ENCODE measurements around the gene TMEM129.
"Not testable (repeated sequence)": the region's sequence is repeated elsewhere in the genome, so short reads cannot be mapped to it uniquely, and the experiment has no call there.

TMEM129 gene

GRCh38 chr4:1690698-1691097 is 30.4 kb downstream of the TMEM129 start:
- DNase-seq (ENCODE audit: low spot score), result no peak

GRCh38 chr4:1686440-1687036 is 34.6 kb downstream of the TMEM129 start:
- DNase-seq (ENCODE audit: low spot score), result no peak

DNA sequence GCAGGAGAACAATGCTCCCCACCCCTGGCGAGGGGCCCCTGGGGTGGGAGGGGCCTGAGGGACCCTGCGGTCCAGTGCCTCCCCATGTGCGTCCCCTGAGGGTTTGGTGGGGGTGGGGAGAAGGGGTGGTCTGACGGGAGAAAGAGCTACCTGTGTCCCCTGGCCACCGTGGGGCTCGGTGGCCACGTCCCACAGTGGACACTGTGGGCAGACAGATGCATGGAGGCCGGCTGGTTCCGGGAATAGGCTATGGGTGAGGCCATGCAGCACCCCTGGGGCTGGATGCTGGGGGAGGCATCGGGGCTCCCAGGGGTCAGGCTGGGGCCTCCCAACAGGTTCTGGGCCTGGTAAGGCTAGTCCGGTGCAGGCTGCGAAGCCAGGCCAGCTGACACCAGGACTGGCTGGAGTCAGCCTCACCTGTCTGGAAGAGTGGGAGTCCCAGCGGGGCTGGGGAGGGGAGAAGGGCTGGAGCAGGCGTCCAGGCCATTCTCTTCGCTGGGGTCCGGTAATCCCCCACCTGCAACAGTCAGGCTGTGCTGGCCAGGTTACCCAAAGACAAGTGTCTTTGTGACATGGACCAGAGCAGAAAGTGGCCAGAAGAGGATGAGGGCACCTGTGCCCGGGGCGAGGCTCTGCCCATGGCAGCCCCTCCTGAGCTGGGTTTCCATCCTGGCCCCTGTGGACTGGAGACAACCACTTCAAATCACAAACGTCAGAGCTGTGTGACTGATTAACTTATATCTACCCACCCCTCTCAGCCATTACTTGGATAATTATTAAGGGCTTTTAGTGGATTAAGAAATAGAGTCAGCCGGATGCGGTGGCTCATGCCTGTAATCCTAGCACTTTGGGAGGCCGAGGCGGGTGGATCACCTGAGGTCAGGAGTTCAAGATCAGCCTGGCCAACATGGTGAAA is 35.6 kb downstream of the TMEM129 start:
- DNase-seq (ENCODE audit: low spot score), result no peak

- DNase-seq (ENCODE audit: low spot score), result no peak
These were observed 36.5 kb downstream of the TMEM129 start for GRCh38 chr4:1684506-1685234.

- DNase-seq (ENCODE audit: low spot score), result peak; percentile 94
These were observed 37.2 kb downstream of the TMEM129 start, which contains the start of gene FAM53A for GRCh38 chr4:1683736-1684505. FAM53A (minus strand) TSS chr4:1684313; CDS start chr4:1668741, 15,572 bp downstream.

DNA sequence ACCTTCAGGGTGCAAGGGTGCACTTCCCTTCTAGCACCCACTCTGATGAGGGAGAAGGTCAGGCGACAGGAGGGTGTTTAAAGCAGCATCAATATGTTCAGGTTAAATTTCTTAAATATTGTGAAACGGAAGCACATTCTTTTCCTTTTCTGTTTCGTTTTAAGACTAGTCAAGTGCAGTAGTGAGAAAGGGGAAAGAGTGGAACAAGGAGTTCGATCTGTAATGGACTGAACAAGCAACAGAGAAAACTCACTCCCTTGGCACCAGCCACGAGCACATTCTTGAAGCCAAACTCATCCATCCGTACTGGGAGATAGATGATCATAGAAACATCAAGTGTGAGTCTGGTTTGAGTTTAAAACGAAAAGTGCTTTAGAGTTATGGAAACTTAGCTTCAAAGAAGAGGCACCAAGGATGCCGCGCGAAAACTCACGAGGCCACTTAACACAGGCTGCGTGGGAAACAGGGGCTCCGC is 37.8 kb downstream of the TMEM129 start:
- no peak for DNase-seq (ENCODE audit: low spot score)

DNA sequence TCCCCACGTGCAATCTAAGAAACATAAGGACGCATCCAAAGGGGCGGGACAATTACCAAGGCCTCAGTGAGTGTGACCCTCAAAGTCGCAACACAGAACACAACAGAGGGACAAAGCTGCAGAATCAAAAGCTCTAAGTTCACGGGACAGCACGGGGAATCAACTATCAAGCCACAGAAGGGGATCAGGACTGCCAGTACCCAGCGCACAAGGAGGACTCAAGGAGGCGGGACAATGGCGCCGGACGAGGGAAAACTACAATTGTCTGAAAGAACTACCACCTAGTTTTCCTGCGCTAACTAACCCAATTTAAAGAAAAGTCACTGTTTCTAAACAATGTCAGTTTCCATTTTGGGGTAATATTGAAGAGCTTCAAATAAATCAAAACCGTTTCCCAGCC is 38.3 kb downstream of the TMEM129 start:
- DNase-seq (ENCODE audit: low spot score), result no peak

DNA sequence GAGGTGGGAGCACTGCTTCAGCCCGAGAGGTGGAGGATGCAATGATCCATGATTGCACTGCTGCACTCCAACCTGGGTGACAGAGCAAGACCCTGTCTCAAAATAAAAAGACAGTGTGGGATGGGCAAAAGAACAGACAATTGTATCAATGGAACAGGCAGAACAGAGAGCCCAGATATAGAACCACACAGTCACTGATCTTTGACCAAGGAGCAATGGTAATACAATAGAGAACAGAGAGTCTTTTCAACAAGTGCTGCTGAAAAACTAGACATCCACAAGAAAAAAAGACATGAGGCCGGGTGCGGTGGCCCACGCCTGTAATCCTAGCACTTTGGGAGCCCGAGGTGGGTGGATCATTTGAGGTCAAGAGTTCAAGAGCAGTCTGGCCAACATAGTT is 42.9 kb downstream of the TMEM129 start:
- no peak for DNase-seq (ENCODE audit: low spot score)

DNA sequence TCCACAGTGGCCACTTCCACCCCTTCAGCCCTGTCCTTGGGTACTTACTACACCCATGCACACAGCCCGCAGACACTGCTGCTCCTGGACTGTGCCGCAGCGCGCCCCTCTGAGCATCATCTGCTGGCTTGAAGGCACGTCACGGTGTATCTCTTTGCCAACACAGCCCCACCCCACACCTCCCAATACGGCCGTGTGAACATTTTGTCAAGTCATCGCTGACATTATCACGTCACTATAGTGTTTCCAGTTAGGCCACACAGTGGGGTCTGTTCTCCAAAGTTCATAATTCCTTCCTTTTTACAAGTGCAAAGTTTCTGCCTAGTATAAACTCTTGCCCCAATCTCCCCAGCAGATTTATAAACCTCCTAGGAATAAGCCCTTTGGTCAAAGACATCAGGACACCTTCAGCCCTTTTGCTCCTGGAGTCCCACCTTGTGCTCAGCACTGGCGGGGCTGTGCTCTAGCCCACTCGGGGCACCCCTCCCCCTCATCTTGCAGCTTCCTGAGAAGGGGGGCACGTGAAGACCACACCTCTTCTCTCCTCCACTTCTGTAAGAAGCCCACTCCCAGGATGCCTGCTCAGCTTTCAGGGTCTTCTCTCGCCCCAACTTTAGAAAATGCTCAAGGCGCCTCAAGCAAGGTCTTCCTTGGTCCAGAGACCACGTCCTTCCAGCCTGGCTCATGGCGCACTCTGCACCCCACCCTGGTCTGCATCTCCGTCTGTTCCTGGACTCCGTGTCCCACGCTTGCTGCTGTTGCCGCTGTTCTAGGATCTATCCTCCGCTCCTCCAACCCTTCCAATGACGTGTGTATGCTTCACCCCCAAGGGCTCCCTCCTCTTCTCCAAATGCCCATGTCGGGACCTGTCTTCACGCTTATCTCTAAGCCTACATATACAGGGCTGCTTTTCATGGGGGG is 44.3 kb downstream of the TMEM129 start:
- no peak for DNase-seq (ENCODE audit: low spot score)

- DNase-seq (ENCODE audit: low spot score), result no peak
These were observed 45.4 kb downstream of the TMEM129 start for GRCh38 chr4:1675802-1676137.

DNA sequence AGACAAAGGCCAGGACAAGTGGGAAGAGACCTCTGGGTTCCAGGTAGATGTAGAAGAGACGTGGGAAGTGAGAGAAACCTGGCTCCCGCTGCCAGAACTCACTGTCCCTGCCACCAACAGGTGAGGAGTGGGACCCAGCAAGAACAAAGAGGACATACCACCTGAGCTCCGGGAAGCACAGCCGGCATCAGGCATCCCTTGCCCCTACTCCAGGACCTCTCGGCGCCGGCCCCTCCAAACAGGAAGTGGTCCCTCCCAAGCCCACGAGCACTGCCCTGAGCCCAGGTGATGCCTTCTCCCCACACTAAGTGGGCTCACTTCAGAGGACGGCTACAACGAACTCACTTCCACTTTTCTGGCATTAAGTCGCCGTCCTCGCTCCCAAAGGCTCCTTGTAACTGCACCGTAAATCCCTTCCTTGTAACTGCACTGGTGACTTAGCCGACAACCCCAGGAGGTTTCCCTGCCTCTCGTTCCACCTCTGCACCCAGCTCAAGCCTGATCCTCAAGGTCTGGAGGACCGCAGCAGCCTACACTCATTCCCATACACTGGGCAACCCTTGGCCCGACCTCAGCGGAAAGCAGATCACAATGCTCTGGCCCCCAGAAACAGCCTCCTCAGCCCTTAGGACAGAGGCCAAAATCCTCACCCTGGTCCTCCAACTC is 45.9 kb downstream of the TMEM129 start:
- DNase-seq (ENCODE audit: low spot score), result no peak

GRCh38 chr4:1674682-1675081 is 46.4 kb downstream of the TMEM129 start:
- DNase-seq (ENCODE audit: low spot score), result no peak

GRCh38 chr4:1673671-1674070 is 47.5 kb downstream of the TMEM129 start:
- DNase-seq (ENCODE audit: low spot score), result no peak

- not testable (repeated sequence) for DNase-seq (ENCODE audit: low spot score)
These were observed 50.1 kb downstream of the TMEM129 start for GRCh38 chr4:1671011-1671410.

- no peak for DNase-seq (ENCODE audit: low spot score)
These were observed 50.8 kb downstream of the TMEM129 start for GRCh38 chr4:1670279-1670678.

- no peak for DNase-seq (ENCODE audit: low spot score)
These were observed 51.3 kb downstream of the TMEM129 start for GRCh38 chr4:1669850-1670249.

DNA sequence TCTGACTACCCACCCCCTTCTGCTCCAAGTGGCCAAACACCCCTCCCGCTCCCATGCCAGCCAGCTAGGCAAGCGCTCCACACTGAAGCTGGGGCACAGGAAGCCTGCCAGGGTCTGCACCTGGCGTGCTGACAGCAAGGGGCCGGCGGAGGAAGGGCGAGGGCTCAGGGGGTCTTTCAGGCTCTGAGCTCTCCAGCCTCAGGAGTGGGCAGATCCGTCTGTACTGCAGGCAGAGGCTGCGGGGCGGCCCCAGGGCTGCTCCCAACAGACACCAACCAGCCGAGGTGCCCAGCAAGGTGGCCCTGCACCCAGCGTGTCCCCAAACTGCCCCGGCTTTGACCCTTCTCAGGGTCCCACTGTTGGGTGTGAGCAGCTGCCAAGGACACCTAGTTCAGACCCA is 51.9 kb downstream of the TMEM129 start:
- DNase-seq (ENCODE audit: low spot score), result no peak

- no peak for DNase-seq (ENCODE audit: low spot score)
These were observed 52.7 kb downstream of the TMEM129 start for GRCh38 chr4:1668488-1668840.

DNA sequence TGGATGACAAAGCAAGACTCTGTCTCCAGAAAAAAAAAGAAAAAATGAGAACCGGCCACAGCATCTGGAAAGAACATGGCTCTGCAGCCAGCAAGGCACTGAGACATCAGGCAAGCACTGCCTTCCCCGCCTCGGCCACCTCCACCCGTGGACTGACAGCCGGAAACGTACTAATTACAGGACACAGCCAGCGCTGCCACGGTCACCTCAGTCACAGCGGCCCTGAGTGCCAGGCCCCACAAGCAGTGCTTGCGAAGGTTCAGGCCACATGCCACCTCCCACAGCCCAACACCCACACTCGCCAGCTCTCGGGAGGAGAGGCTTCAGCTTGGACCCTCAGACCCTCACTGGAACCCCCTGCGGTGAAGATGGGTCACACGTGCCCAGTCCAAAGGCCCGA is 53.9 kb downstream of the TMEM129 start:
- DNase-seq (ENCODE audit: low spot score), result no peak

DNA sequence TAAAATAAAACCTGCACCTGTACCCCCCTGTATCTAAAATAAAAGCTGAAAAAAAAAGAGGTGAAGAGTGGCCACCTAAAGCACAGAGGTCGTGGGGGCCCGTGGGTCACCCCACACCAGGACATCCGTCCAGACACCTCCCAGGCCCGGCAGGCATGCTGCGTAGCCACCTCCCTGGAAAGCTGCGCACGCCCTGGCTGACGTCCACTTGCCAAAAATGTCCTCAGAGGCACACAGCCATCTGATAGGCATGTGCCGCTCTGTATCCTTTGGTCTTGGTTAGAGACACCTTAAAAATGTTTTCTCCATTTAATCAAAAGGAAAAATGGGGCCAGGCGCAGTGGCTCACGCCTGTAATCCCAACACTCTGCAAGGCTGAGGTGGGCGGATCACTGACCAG is 54.7 kb downstream of the TMEM129 start:
- DNase-seq (ENCODE audit: low spot score), result no peak

Measured in germinal center (tissue), 1 donor.